ENCODE results near the gene SLC23A2. TPM values are rescaled to one million over a fixed set of nuclear protein-coding genes. Genes with fewer than 3 reads are reported as not detected.

SLC23A2 gene
- polyA plus RNA-seq, 1 of the 3 experiments (the other 2 are of a cell fraction) = 14.0 TPM

GRCh38 chr20:4987130-4987529 is 14.2 kb downstream of the SLC23A2 start:
- Histone ChIP-seq H3K27ac (ENCODE audit: low read depth in 2 of 2, low read length in 1 of 2) (no peak overlapping the region), H3K36me3 (replicated peaks in 1 of 2; ENCODE audit: control insufficient read depth in 1 of 2, insufficient read depth in 2 of 2, low read length in 1 of 2) (no peaks in the 10 kb centered on the region), H3K27me3 (ENCODE audit: insufficient read depth) (no peaks in the 10 kb centered on the region), H3K79me2 (ENCODE audit: insufficient read depth) (peaks cover 31% of the 10 kb centered on the region; the same call in 1 of the 2 replicates), H4K20me1 (ENCODE audit: insufficient read depth) (no peaks in the 10 kb centered on the region), H3K9ac (no peak overlapping the region), H3K4me3 (ENCODE audit: low read depth in 2 of 2, low read length in 1 of 2) (no peak overlapping the region), H3K4me1 (ENCODE audit: control insufficient read depth in 1 of 2, insufficient read depth in 2 of 2, low read depth in 1 of 2, low read length in 1 of 2) (peaks cover 0 to 3% of the 10 kb centered on the region in 2 experiments; a peak in 1 of 4 replicates), H3F3A (replicated peaks; ENCODE audit: insufficient read depth) (no peaks in the 10 kb centered on the region), H3K9me2 (no peaks in the 10 kb centered on the region), H2AFZ (ENCODE audit: low read depth) (no peak overlapping the region), H3K9me3 (no peaks in the 10 kb centered on the region), H3K4me2 (no peak overlapping the region)
- TF ChIP-seq RAD21 (IDR thresholded peaks at IDR 0.05; ENCODE audit: low read length) = no peak
- TF ChIP-seq ELF1 (IDR thresholded peaks at IDR 0.05) = no peak
- TF ChIP-seq EZH2phosphoT487 (IDR thresholded peaks at IDR 0.05; ENCODE audit: borderline replicate concordance, low read depth) = no peak
- TF ChIP-seq YY1 (IDR thresholded peaks at IDR 0.05; ENCODE audit: low read depth) = no peak
- TF ChIP-seq JUND (IDR thresholded peaks at IDR 0.05) = no peak
- TF ChIP-seq CTCF (IDR thresholded peaks at IDR 0.05) = no peak
- no peak for TF ChIP-seq FOXM1 (IDR thresholded peaks at IDR 0.05; ENCODE audit: low read depth)
- no peak for TF ChIP-seq PBX3 (IDR thresholded peaks at IDR 0.05)
- TF ChIP-seq USF2 (IDR thresholded peaks at IDR 0.05; ENCODE audit: borderline replicate concordance, low read depth, low read length) = no peak
- TF ChIP-seq SMC3 (IDR thresholded peaks at IDR 0.05; ENCODE audit: low read depth, low read length) = no peak
- TF ChIP-seq FOXJ3 (CRISPR knock-in tag; IDR thresholded peaks at IDR 0.05) = no peak
- no peak for TF ChIP-seq REST (IDR thresholded peaks at IDR 0.05; ENCODE audit: low read depth, low read length)
- CTCF ChIA-PET = interaction anchor here (1.3 kb wide), 1 partner anchor 114 kb away, joined by 4 read pairs; no protein-coding TSS in a partner anchor
- DNase-seq = no peak
- POLR2A ChIA-PET = interaction anchor here (0.6 kb wide), 1 partner anchor 19 kb away, joined by 3 read pairs; no protein-coding TSS in a partner anchor
- 76% methylated on average over 6 of the region's 6 CpGs for WGBS (ENCODE audit: low lambda C conversion rate)
